ENCODE data around the gene GKN2.
A peak's percentile ranks its signal among the peaks of the same experiment; 100 is the strongest.

Gene GKN2

GRCh38 chr2:68925295-68925896, 27.3 kb downstream of the GKN2 start:
- Mint-ChIP-seq H3K4me1 (ENCODE audit: low read depth) (peaks cover 16% of the 10 kb centered on the region), H3K27ac (no peak overlapping the region), H3K27me3 (ENCODE audit: low read depth) (peaks cover 26% of the 10 kb centered on the region), H3K4me3 (no peak overlapping the region), H3K36me3 (ENCODE audit: low read depth) (no peaks in the 10 kb centered on the region), H3K9me3 (no peaks in the 10 kb centered on the region)
- peak; percentile 34 for DNase-seq (ENCODE audit: low spot score)

DNA sequence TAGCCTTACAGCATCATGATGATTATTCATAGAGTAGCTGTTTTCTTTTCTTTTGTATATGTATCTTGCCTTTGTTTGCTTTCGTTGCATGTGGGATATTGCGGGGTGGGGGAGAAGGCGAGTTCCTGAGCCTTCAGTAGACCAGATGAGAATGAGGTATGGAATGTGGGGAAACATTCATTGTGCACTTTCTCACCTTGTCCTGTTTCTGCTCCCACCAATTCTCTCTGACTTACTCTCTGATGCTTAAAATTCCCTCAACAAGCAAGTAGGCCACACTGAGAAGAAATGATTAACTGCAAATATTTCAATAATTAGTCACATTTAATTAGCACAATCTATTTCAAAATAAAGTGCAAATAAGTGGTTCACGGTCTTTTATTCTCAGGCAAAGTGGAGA, 31.0 kb downstream of the GKN2 start:
- Mint-ChIP-seq H3K27me3 (ENCODE audit: low read depth) (peaks cover 7% of the 10 kb centered on the region), H3K27ac (no peak overlapping the region), H3K4me1 (ENCODE audit: low read depth) (peaks cover 14% of the 10 kb centered on the region), H3K4me3 (no peak overlapping the region), H3K36me3 (ENCODE audit: low read depth) (no peaks in the 10 kb centered on the region), H3K9me3 (no peaks in the 10 kb centered on the region)
- no peak for DNase-seq (ENCODE audit: low spot score)

GRCh38 chr2:68920481-68921170, 32.1 kb downstream of the GKN2 start:
- DNase-seq (ENCODE audit: low spot score): no peak
- Mint-ChIP-seq H3K27ac (no peak overlapping the region), H3K27me3 (ENCODE audit: low read depth) (peaks cover 2% of the 10 kb centered on the region), H3K36me3 (ENCODE audit: low read depth) (no peaks in the 10 kb centered on the region), H3K4me3 (no peak overlapping the region), H3K4me1 (ENCODE audit: low read depth) (peaks cover 20% of the 10 kb centered on the region), H3K9me3 (no peaks in the 10 kb centered on the region)

GRCh38 chr2:68918497-68918896, 34.2 kb downstream of the GKN2 start:
- Mint-ChIP-seq H3K27ac (no peak overlapping the region), H3K4me1 (ENCODE audit: low read depth) (peaks cover 19% of the 10 kb centered on the region), H3K9me3 (no peaks in the 10 kb centered on the region), H3K4me3 (no peak overlapping the region), H3K36me3 (ENCODE audit: low read depth) (no peaks in the 10 kb centered on the region), H3K27me3 (ENCODE audit: low read depth) (no peaks in the 10 kb centered on the region)
- DNase-seq (ENCODE audit: low spot score): no peak

GRCh38 chr2:68917034-68917718, 35.5 kb downstream of the GKN2 start:
- Mint-ChIP-seq H3K9me3 (no peaks in the 10 kb centered on the region), H3K4me3 (no peak overlapping the region), H3K27me3 (ENCODE audit: low read depth) (no peaks in the 10 kb centered on the region), H3K36me3 (ENCODE audit: low read depth) (no peaks in the 10 kb centered on the region), H3K27ac (no peak overlapping the region), H3K4me1 (ENCODE audit: low read depth) (peaks cover 18% of the 10 kb centered on the region)
- DNase-seq (ENCODE audit: low spot score): no peak

DNA sequence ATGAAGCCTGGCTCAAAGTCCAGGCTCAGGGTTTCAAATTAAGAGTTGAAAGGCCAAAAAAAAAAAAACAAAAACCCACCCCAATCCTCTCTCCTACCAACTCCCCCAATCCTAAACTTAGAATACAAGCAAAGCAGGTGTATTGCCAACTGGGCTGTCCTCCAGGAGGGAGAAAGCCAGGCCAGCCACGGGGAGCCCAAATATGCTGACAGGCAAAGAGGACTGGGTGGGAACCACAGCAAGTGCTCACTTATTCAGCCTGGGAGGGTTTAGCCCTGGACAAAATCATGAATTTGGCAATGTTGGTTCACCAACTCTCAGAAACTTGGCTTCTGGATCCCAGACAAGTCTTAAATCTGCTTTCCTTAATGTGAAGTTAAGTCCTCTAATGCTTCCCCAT, 36.5 kb downstream of the GKN2 start:
- Mint-ChIP-seq H3K9me3 (no peaks in the 10 kb centered on the region), H3K36me3 (ENCODE audit: low read depth) (no peaks in the 10 kb centered on the region), H3K4me3 (no peak overlapping the region), H3K27me3 (ENCODE audit: low read depth) (no peaks in the 10 kb centered on the region), H3K27ac (no peak overlapping the region), H3K4me1 (ENCODE audit: low read depth) (peaks cover 18% of the 10 kb centered on the region)
- DNase-seq (ENCODE audit: low spot score): no peak

DNA sequence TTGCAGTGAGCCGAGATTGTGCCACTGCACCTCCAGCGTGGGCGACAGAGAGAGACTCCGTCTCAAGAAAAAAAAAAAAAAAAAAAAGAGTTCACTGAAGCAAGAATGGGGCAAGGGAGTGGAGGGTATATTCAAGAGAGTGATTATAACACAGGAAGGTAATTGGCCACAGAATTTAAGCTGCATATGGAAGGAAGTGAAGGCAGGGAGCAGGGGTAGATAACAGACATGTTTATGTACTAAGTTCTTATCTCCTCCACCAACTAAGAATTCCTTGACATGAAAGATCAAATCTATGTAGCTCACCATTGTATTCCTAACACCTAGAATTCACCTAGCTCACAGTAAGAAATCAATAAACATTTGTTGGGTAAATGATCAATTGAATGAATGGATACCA, 37.3 kb downstream of the GKN2 start:
- Mint-ChIP-seq H3K27me3 (ENCODE audit: low read depth) (no peaks in the 10 kb centered on the region), H3K9me3 (no peaks in the 10 kb centered on the region), H3K36me3 (ENCODE audit: low read depth) (no peaks in the 10 kb centered on the region), H3K27ac (no peak overlapping the region), H3K4me3 (no peak overlapping the region), H3K4me1 (ENCODE audit: low read depth) (peaks cover 17% of the 10 kb centered on the region)
- DNase-seq (ENCODE audit: low spot score): no peak

- Mint-ChIP-seq H3K27ac (no peak overlapping the region), H3K4me1 (ENCODE audit: low read depth) (peaks cover 30% of the 10 kb centered on the region), H3K36me3 (ENCODE audit: low read depth) (no peaks in the 10 kb centered on the region), H3K4me3 (no peak overlapping the region), H3K27me3 (ENCODE audit: low read depth) (no peaks in the 10 kb centered on the region), H3K9me3 (no peaks in the 10 kb centered on the region)
- DNase-seq (ENCODE audit: low spot score): no peak
These were observed 39.3 kb downstream of the GKN2 start for GRCh38 chr2:68913359-68913758.

DNA sequence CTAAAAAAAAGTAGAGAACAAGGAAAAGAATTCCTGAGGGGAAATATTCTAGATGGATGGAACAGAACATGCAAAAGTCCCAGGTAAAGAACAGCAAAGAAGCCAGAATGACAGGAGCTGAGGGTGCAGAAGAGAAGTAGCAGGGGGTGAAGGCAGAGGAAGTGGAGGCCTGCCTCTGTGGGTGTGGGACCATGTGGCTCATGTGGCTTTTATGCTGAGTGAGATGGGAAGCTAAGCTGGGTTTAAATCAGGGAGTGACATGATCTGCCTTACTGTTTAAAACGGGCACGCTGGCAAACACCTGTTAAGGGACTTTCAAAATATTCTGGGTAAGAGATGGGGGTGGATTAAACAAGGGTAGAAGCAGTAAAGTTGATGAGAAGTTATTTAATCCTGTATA, 40.0 kb downstream of the GKN2 start:
- Mint-ChIP-seq H3K9me3 (no peaks in the 10 kb centered on the region), H3K27me3 (ENCODE audit: low read depth) (no peaks in the 10 kb centered on the region), H3K4me3 (no peak overlapping the region), H3K27ac (no peak overlapping the region), H3K36me3 (ENCODE audit: low read depth) (no peaks in the 10 kb centered on the region), H3K4me1 (ENCODE audit: low read depth) (peaks cover 36% of the 10 kb centered on the region)
- DNase-seq (ENCODE audit: low spot score): peak; percentile 47

DNA sequence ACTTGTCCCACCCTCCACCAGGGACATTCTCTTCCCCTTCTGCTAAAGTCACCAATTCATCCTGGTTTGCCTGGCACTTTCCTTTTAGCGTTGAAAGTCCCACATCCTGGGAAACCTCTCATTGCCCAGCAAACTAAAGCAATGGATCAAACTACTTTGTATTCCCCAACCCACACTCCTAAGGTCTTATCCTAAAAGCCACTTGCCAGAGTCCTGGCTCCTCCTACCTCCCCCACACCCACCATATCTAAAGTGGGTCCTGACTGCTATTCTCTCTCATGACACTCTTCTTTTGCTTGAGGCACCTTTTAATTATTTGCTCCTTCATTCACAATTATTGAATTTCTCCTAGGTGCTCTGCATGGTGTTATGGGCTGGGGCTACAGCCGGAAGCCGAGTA, 40.6 kb downstream of the GKN2 start:
- Mint-ChIP-seq H3K27me3 (ENCODE audit: low read depth) (no peaks in the 10 kb centered on the region), H3K4me1 (ENCODE audit: low read depth) (peaks cover 40% of the 10 kb centered on the region), H3K4me3 (no peak overlapping the region), H3K9me3 (no peaks in the 10 kb centered on the region), H3K36me3 (ENCODE audit: low read depth) (peaks cover 3% of the 10 kb centered on the region), H3K27ac (no peak overlapping the region)
- no peak for DNase-seq (ENCODE audit: low spot score)

- Mint-ChIP-seq H3K9me3 (no peaks in the 10 kb centered on the region), H3K36me3 (ENCODE audit: low read depth) (peaks cover 3% of the 10 kb centered on the region), H3K4me3 (no peak overlapping the region), H3K27ac (no peak overlapping the region), H3K4me1 (ENCODE audit: low read depth) (peaks cover 41% of the 10 kb centered on the region), H3K27me3 (ENCODE audit: low read depth) (no peaks in the 10 kb centered on the region)
- DNase-seq (ENCODE audit: low spot score): no peak
These were observed 41.0 kb downstream of the GKN2 start for GRCh38 chr2:68911709-68912108.

DNA sequence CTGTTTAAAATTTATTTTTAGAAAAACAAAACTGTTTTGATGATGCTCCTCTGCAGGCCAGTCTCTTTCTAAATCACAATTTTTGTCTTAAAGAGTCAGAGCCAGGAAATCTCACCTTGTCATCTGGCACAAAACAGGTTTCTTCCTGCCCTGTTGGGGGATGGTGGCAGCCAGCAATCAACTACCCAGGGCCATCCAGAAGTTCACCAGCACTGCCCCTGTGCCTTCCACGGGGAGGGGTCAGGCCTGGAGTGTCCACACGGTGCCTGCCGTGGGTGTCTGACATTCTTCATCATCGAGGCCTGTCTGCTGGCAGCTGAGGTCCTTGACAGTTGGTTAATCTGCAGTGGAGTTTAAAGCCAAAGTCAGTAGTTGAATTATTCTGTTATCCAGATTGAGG, 41.4 kb downstream of the GKN2 start:
- H3K36me3 Mint-ChIP-seq (ENCODE audit: low read depth): peaks cover 3% of the 10 kb centered on the region
- H3K9me3 Mint-ChIP-seq: no peaks in the 10 kb centered on the region
- DNase-seq (ENCODE audit: low spot score): no peak
- H3K27ac Mint-ChIP-seq: no peak overlapping the region
- H3K27me3 Mint-ChIP-seq (ENCODE audit: low read depth): no peaks in the 10 kb centered on the region
- peaks cover 39% of the 10 kb centered on the region for H3K4me1 Mint-ChIP-seq (ENCODE audit: low read depth)
- H3K4me3 Mint-ChIP-seq: no peak overlapping the region

- Mint-ChIP-seq H3K4me1 (ENCODE audit: low read depth) (peaks cover 32% of the 10 kb centered on the region), H3K27me3 (ENCODE audit: low read depth) (no peaks in the 10 kb centered on the region)
These were observed 42.7 kb downstream of the GKN2 start for GRCh38 chr2:68909793-68910674.

More at GRCh38 chr2:68909793-68910674, 42.7 kb downstream of the GKN2 start:
- Mint-ChIP-seq H3K27ac (peak overlapping the region; percentile 78), H3K36me3 (ENCODE audit: low read depth) (peaks cover 6% of the 10 kb centered on the region), H3K4me3 (peak overlapping the region; percentile 49), H3K9me3 (peaks cover 5% of the 10 kb centered on the region)
- peak; percentile 55 for DNase-seq (ENCODE audit: low spot score)

Data from T-helper 2 cell treated with Interferon-gamma antibody and Interleukin-4, amounts not matched to agents 5 μg/mL and 100 μg/mL, for 36 hours (primary cell).